Endothelial cell of umbilical vein (primary cell): Measurements from ENCODE around the gene CHRNB1. TPM values are rescaled to one million over a fixed set of nuclear protein-coding genes. Genes with fewer than 3 reads are reported as not detected.

Source experiments
- BruUV-seq: library from RNA; stranded (reverse); fragments of 400-500 nt; replicated peaks from 2 replicates; lab custom pipeline; 2021; lab: Mats Ljungman, UMichigan
- CTCF ChIA-PET: fragments of 300-600, 350-600 bp; sonication (Branson Sonifier 250); formaldehyde crosslinking; loops from one replicate; lab custom pipeline; 2021; ENCODE audit warnings: antibody characterized with exemption, inconsistent platforms; lab: Charles Lee
- POLR2A ChIA-PET: fragments of 300-600, 350-600 bp; sonication (Branson Sonifier 250); formaldehyde crosslinking; loops from one replicate; lab custom pipeline; 2021; ENCODE audit warnings: antibody characterized with exemption, inconsistent platforms; lab: Charles Lee
- DNase-seq: peaks from one replicate; pipeline ENCODE4 v3.0.0-alpha.2; 2011; ENCODE audit warnings: low read depth, low spot score
- FAIRE-seq: peaks from 2 replicates; lab custom pipeline; 2011; peaks lifted over from hg19 to GRCh38; lab: Jason Lieb, UNC
- H2AFZ ChIP-seq: 2 replicates; pipeline ENCODE4 v1.6.0; 2012; ENCODE audit warnings: low read depth, low read length, control low read depth, inconsistent platforms
- H3K27ac ChIP-seq: 2 replicates; pipeline ENCODE4 v1.5.1; 2011; ENCODE audit warnings: low read depth, mild to moderate bottlenecking, control low read depth, low read length, moderate library complexity; ENCODE audit not compliant: insufficient read depth
- H3K27me3 ChIP-seq, 2 experiments: 2 replicates each; pipeline versions ENCODE4 v1.6.0 to v1.6.1; 2011; ENCODE audit warnings: low read length in 2 of 2, mixed read lengths in 1 of 2; ENCODE audit not compliant: control insufficient read depth in 2 of 2, insufficient read depth in 2 of 2
- H3K36me3 ChIP-seq, 2 experiments: 2 replicates in 1 of 2; 3 replicates in 1 of 2; pipeline ENCODE4 v1.5.1; 2011; ENCODE audit warnings: low read length in 2 of 2, mild to moderate bottlenecking in 1 of 2, moderate library complexity in 1 of 2; ENCODE audit not compliant: control insufficient read depth in 2 of 2, insufficient read depth in 2 of 2; ENCODE audit errors: extremely low read depth in 1 of 2
- H3K4me1 ChIP-seq: 3 replicates; pipeline ENCODE4 v1.5.1; 2011; ENCODE audit warnings: mild to moderate bottlenecking, low read length; ENCODE audit not compliant: control insufficient read depth, insufficient read depth; ENCODE audit errors: extremely low read depth
- H3K4me2 ChIP-seq: 2 replicates; pipeline ENCODE4 v1.6.1; 2011; ENCODE audit warnings: low read length, control low read depth, mixed read lengths; ENCODE audit not compliant: insufficient read depth
- H3K4me3 ChIP-seq, 3 experiments: fragments of 200-600 bp in 1 of 3; sonication (generic), shearing (Covaris generic) in 1 of 3; replicated peaks in 1 of 3; 2 replicates each; pipeline ENCODE4 v1.5.1; 2011 to 2016; ENCODE audit warnings: control low read depth in 3 of 3, low read length in 3 of 3, mild to moderate bottlenecking in 2 of 3, inconsistent platforms in 1 of 3, low read depth in 1 of 3, moderate library complexity in 1 of 3; ENCODE audit not compliant: insufficient read depth in 1 of 3
- H3K79me2 ChIP-seq: 2 replicates; pipeline ENCODE4 v1.6.0; 2012; ENCODE audit warnings: low read length, inconsistent platforms; ENCODE audit not compliant: control insufficient read depth, insufficient read depth
- H3K9ac ChIP-seq: replicated peaks from 2 replicates; pipeline ENCODE3; 2011; ENCODE audit warnings: low read length, control low read depth; ENCODE audit not compliant: insufficient read depth; ENCODE audit errors: extremely low read depth
- H3K9me1 ChIP-seq: replicated peaks from 3 replicates; pipeline ENCODE4 v1.6.0; 2011; ENCODE audit warnings: mild to moderate bottlenecking, low read length; ENCODE audit not compliant: control insufficient read depth, insufficient read depth; ENCODE audit errors: extremely low read depth
- H3K9me3 ChIP-seq: replicated peaks from 2 replicates; pipeline ENCODE4 v1.5.1; 2012; ENCODE audit warnings: low read length, inconsistent platforms; ENCODE audit not compliant: control insufficient read depth, insufficient read depth
- H4K20me1 ChIP-seq: replicated peaks from 2 replicates; pipeline ENCODE3; 2011; ENCODE audit warnings: mild to moderate bottlenecking, low read length; ENCODE audit not compliant: control insufficient read depth, insufficient read depth; ENCODE audit errors: extremely low read depth
- EZH2 ChIP-seq: IDR thresholded peaks from 2 replicates; pipeline ENCODE4 v1.6.1; 2012; ENCODE audit warnings: borderline replicate concordance, low read depth, mild to moderate bottlenecking, moderate library complexity, low read length, inconsistent platforms; ENCODE audit not compliant: severe bottlenecking
- FOS ChIP-seq: IDR thresholded peaks from 2 replicates; pipeline ENCODE4 v1.6.1; 2011; ENCODE audit warnings: mild to moderate bottlenecking, low read length, moderate library complexity, borderline replicate concordance; ENCODE audit not compliant: insufficient read depth
- GATA2 ChIP-seq: IDR thresholded peaks from 2 replicates; pipeline ENCODE4 v1.7.0; 2011; ENCODE audit warnings: low read depth, mild to moderate bottlenecking, moderate library complexity, mixed read lengths, low read length; ENCODE audit not compliant: insufficient read length, insufficient read depth
- JUN ChIP-seq: IDR thresholded peaks from 2 replicates; pipeline ENCODE4 v1.6.1; 2011; ENCODE audit warnings: borderline replicate concordance, low read depth; ENCODE audit not compliant: insufficient read length, insufficient read depth
- MAX ChIP-seq: IDR thresholded peaks from 2 replicates; pipeline ENCODE4 v1.6.1; 2011; ENCODE audit not compliant: insufficient read depth, insufficient read length
- MYC ChIP-seq: IDR thresholded peaks from one replicate; pipeline ENCODE4 v1.6.1; 2011; ENCODE audit warnings: mild to moderate bottlenecking, low read depth, low read length
- POLR2A ChIP-seq: IDR thresholded peaks from 2 replicates; pipeline ENCODE4 v1.6.1; 2012; ENCODE audit warnings: low read depth, mild to moderate bottlenecking, control low read depth, low read length
- POLR2AphosphoS5 ChIP-seq: IDR thresholded peaks from 2 replicates; pipeline ENCODE4 v1.6.1; 2012; ENCODE audit warnings: low read depth, mild to moderate bottlenecking, control low read depth, low read length, moderate library complexity; ENCODE audit not compliant: insufficient read depth
- dilution Hi-C: fragments of 300-500 bp; cut with MboI; formaldehyde crosslinking; loops from one replicate; pipeline ENCODE4 v1.15.0; 2019; ENCODE audit warnings: low sequenced_read_pairs; ENCODE audit not compliant: extremely low pct_ligation_motif_present
- intact Hi-C: fragments of 100-400 bp; cut with micrococcal nuclease; formaldehyde crosslinking; loops from one replicate; pipeline ENCODE4 v1.10.0; 2022
- polyA plus RNA-seq, 4 experiments: library from polyadenylated mRNA; depleted of rRNA in 3 of 4; stranded (reverse) in 3 of 4; unstranded in 1 of 4; fragments of >200 nt; gene quantifications; 2 replicates each; pipeline versions ENCODE4 v1.2.1 to v1.2.3, GENCODE V29; 2011 to 2012; ENCODE audit warnings: missing spikeins in 1 of 4
- total RNA-seq: library from RNA; stranded (reverse); gene quantifications from 2 replicates; pipeline ENCODE4 v1.2.3, GENCODE V29; 2021
- TF ChIP-seq, protein P1 (sequence below), 2 donors: IDR thresholded peaks; 1 replicate in 1 of 2; 2 replicates in 1 of 2; pipeline ENCODE4 v1.5.1; 2011; ENCODE audit warnings: low read length in 2 of 2, mild to moderate bottlenecking in 2 of 2, moderate library complexity in 2 of 2, control low read depth in 1 of 2, inconsistent platforms in 1 of 2, low read depth in 1 of 2; ENCODE audit not compliant: insufficient read depth in 1 of 2; ENCODE audit errors: extremely low read depth in 1 of 2

Gene CHRNB1
- total and polyA plus RNA-seq, 2 donors (not counting 3 experiments of a cell fraction or from before 2014, with no cell fraction given), result 5.6 to 9.3 TPM

DNA sequence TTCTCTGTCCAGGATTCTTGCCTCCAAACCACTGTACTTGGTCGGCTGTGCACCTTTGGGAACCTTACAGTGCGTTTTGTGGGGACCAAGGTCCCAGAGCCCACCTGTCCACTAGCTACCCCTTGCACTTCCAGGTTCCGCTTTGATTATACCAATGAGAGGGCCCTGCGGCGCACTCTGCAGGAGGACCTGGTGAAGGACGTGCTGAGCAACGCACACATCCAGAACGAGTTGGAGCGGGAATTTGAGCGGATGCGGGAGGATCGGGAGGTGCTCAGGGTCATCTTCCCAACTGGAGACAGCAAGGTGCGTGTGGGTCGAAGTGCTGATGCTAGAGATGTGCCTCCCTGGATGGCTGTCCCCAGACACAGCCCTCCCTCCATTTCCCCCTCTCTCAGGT lies 58.1 kb downstream of the CHRNB1 start:
- no peak for TF ChIP-seq POLR2AphosphoS5
- TF ChIP-seq, protein P1, sequence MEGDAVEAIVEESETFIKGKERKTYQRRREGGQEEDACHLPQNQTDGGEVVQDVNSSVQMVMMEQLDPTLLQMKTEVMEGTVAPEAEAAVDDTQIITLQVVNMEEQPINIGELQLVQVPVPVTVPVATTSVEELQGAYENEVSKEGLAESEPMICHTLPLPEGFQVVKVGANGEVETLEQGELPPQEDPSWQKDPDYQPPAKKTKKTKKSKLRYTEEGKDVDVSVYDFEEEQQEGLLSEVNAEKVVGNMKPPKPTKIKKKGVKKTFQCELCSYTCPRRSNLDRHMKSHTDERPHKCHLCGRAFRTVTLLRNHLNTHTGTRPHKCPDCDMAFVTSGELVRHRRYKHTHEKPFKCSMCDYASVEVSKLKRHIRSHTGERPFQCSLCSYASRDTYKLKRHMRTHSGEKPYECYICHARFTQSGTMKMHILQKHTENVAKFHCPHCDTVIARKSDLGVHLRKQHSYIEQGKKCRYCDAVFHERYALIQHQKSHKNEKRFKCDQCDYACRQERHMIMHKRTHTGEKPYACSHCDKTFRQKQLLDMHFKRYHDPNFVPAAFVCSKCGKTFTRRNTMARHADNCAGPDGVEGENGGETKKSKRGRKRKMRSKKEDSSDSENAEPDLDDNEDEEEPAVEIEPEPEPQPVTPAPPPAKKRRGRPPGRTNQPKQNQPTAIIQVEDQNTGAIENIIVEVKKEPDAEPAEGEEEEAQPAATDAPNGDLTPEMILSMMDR (IDR thresholded peaks at IDR 0.05; ENCODE audit: extremely low read depth in 1 of 2, insufficient read depth in 1 of 2, low read depth in 1 of 2, low read length in 2 of 2), result peak; percentile 18 to 27
- H4K20me1 ChIP-seq, result no peaks in the 10 kb centered on the region
- H3K9me1 ChIP-seq, result no peaks in the 10 kb centered on the region
- DNase-seq (no peak), FAIRE-seq (no peak)
- peaks cover 39 to 57% of the 10 kb centered on the region in 2 experiments for H3K36me3 ChIP-seq
- H3K4me3 ChIP-seq, result no peak overlapping the region
- H3K27ac ChIP-seq, result no peak overlapping the region
- no peak overlapping the region for H3K9ac ChIP-seq
- POLR2A ChIA-PET, result no interaction called here
- no peaks in the 10 kb centered on the region for H3K9me3 ChIP-seq
- dilution Hi-C loops, result no loop called here
- peaks cover 2% of the 10 kb centered on the region for H3K79me2 ChIP-seq
- peaks cover under 1% of the 10 kb centered on the region for H3K4me1 ChIP-seq
- H3K4me2 ChIP-seq, result no peak overlapping the region
- intact Hi-C loops, result no loop called here
- H3K27me3 ChIP-seq, result no peaks in the 10 kb centered on the region
- no peak overlapping the region for H2AFZ ChIP-seq
- BruUV-seq, result no TSS peak
- CTCF ChIA-PET, result interaction anchor here (0.5 to 2.6 kb wide), 7 partner anchors 15 to 147 kb away, joined by 3 to 12 read pairs (median 4); partner anchors contain the start of gene CHRNB1

DNA sequence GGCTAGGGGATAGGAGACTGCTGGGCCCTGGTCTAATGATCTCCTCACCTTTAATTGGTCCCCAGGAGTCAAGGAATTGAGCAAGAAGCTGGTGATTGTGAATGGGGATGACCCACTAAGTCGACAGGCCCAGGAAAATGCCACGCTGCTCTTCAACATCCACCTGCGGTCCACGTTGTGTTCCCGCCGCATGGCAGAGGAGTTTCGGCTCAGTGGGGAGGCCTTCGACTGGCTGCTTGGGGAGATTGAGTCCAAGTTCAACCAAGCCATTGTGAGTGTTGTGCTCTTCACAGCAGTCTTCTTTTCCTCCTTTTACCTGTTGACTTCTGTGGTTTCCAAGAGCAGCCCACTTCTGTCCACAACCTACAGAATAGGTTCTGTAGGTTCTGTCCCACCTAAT lies 58.7 kb downstream of the CHRNB1 start:
- Histone ChIP-seq H3K9me3 (no peaks in the 10 kb centered on the region), H3K9me1 (no peaks in the 10 kb centered on the region), H3K4me1 (no peaks in the 10 kb centered on the region), H4K20me1 (no peaks in the 10 kb centered on the region), H3K27me3 (no peaks in the 10 kb centered on the region), H3K4me3 (no peak overlapping the region), H3K4me2 (no peak overlapping the region), H3K36me3 (peaks cover 36 to 58% of the 10 kb centered on the region in 2 experiments), H3K79me2 (peaks cover 2% of the 10 kb centered on the region), H3K27ac (no peak overlapping the region), H3K9ac (no peak overlapping the region), H2AFZ (no peak overlapping the region)
- intact Hi-C loops, result no loop called here
- ChIA-PET POLR2A (no interaction called here), CTCF (interaction anchor here (1.7 to 2.6 kb wide), 2 partner anchors 67 to 148 kb away, joined by 9 to 12 read pairs; no protein-coding TSS in a partner anchor)
- FAIRE-seq (no peak), DNase-seq (no peak)
- BruUV-seq, result no TSS peak
- TF ChIP-seq, protein P1 (IDR thresholded peaks at IDR 0.05; ENCODE audit: extremely low read depth in 1 of 2, insufficient read depth in 1 of 2, low read depth in 1 of 2, low read length in 2 of 2), result no peak
- TF ChIP-seq EZH2 (no peak), POLR2A (no peak), MYC (no peak), FOS (no peak), JUN (no peak), MAX (no peak), GATA2 (no peak), POLR2AphosphoS5 (no peak)
- dilution Hi-C loops, result no loop called here
